HG03457 (cell line): ENCODE measurements around the gene IFI44L.

Source experiments
- ATAC-seq: cut with Tn5 transposase; IDR thresholded peaks from one replicate; pipeline ENCODE4 v1.9.1; 2021; ENCODE audit warnings: moderate number of reproducible peaks; ENCODE audit not compliant: unreplicated experiment

Gene IFI44L

GRCh38 chr1:78640462-78640861, 20.2 kb downstream of the IFI44L start:
- ATAC-seq = peak; percentile 59

GRCh38 chr1:78641558-78641957, 21.3 kb downstream of the IFI44L start:
- ATAC-seq = no peak

GRCh38 chr1:78645723-78646122, 25.5 kb downstream of the IFI44L start:
- ATAC-seq = no peak

GRCh38 chr1:78647238-78647637, 27.0 kb downstream of the IFI44L start:
- no peak for ATAC-seq

GRCh38 chr1:78649628-78650027, 29.4 kb downstream of the IFI44L start, which contains the start of gene IFI44:
Gene IFI44 (plus strand): TSS chr1:78649831. CDS start chr1:78650196, 365 bp downstream.
- peak; percentile 87 for ATAC-seq

GRCh38 chr1:78650114-78650660, 29.9 kb downstream of the IFI44L start:
- no peak for ATAC-seq

GRCh38 chr1:78651241-78651640, 31.0 kb downstream of the IFI44L start:
- ATAC-seq = no peak

- no peak for ATAC-seq
Observed at GRCh38 chr1:78652019-78652560, 31.8 kb downstream of the IFI44L start.

- ATAC-seq = no peak
Observed at GRCh38 chr1:78658901-78659300, 38.7 kb downstream of the IFI44L start.

GRCh38 chr1:78663923-78664322, 43.7 kb downstream of the IFI44L start:
- ATAC-seq = no peak

- ATAC-seq = no peak
Observed at GRCh38 chr1:78664763-78665162, 44.5 kb downstream of the IFI44L start.

GRCh38 chr1:78665809-78666208, 45.6 kb downstream of the IFI44L start:
- ATAC-seq = no peak

GRCh38 chr1:78667939-78668338, 47.7 kb downstream of the IFI44L start:
- no peak for ATAC-seq

- no peak for ATAC-seq
Observed at GRCh38 chr1:78668427-78668826, 48.2 kb downstream of the IFI44L start.

- ATAC-seq = no peak
Observed at GRCh38 chr1:78672428-78672827, 52.2 kb downstream of the IFI44L start.

- ATAC-seq = no peak
Observed at GRCh38 chr1:78673120-78673519, 52.9 kb downstream of the IFI44L start.

GRCh38 chr1:78676347-78676982, 56.2 kb downstream of the IFI44L start:
- no peak for ATAC-seq

- ATAC-seq = no peak
Observed at GRCh38 chr1:78676993-78677392, 56.7 kb downstream of the IFI44L start.

- ATAC-seq = no peak
Observed at GRCh38 chr1:78677788-78678187, 57.5 kb downstream of the IFI44L start.

- peak; percentile 75 for ATAC-seq
Observed at GRCh38 chr1:78678324-78678723, 58.1 kb downstream of the IFI44L start.

- no peak for ATAC-seq
Observed at GRCh38 chr1:78681265-78681664, 61.0 kb downstream of the IFI44L start.

- ATAC-seq = no peak
Observed at GRCh38 chr1:78682496-78682895, 62.2 kb downstream of the IFI44L start.

- no peak for ATAC-seq
Observed at GRCh38 chr1:78683079-78683478, 62.8 kb downstream of the IFI44L start.
